NCI-H226 (cell line): Measurements from ENCODE around the gene SLC15A2.

Experiments used
- DNase-seq: peaks from one replicate; pipeline ENCODE4 v3.0.0-alpha.2; 2015

The SLC15A2 gene

DNA sequence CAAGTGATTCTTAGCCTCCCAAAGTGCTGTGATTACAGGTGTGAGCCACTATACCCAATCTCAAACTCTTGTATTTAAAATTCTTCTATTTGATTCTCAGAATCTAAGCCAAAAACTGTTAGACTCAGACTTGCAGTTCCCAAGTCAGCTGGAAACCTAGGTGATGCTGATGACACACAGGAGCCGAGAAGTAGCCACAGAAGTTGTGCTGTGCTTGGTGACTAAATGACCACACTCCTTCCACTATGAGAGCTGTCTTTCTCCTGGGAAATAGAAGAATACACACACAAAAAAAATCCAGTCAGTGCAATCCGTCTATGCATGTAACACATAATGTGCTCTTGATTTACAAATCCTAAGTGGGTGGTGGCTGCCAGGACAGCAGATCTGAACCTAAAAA lies 93.9 kb downstream of the SLC15A2 start:
- no peak for DNase-seq

GRCh38 chr3:121989943-121990342 lies 95.7 kb downstream of the SLC15A2 start:
- DNase-seq = no peak

GRCh38 chr3:121992601-121993560 lies 98.7 kb downstream of the SLC15A2 start:
- no peak for DNase-seq
